Stimulated activated CD8-positive, alpha-beta memory T cell treated with anti-CD3 and anti-CD28 coated beads, Interleukin-4, amount 100 ng/mL, for 48 hours (primary cell): ENCODE data around the gene ACSL1.

Source experiments
- DNase-seq: peaks from one replicate; pipeline ENCODE4 v3.0.0-alpha.2; 2020

ACSL1 gene

GRCh38 chr4:184811526-184812198 is 14.1 kb downstream of the ACSL1 start:
- DNase-seq, result no peak

GRCh38 chr4:184810720-184811119 is 15.0 kb downstream of the ACSL1 start:
- no peak for DNase-seq

- no peak for DNase-seq
Measured at GRCh38 chr4:184808713-184809050, 17.1 kb downstream of the ACSL1 start.

- no peak for DNase-seq
Measured at GRCh38 chr4:184807797-184808712, 17.7 kb downstream of the ACSL1 start.

- DNase-seq, result no peak
Measured at GRCh38 chr4:184807256-184807655, 18.5 kb downstream of the ACSL1 start.

- no peak for DNase-seq
Measured at GRCh38 chr4:184806711-184807110, 19.1 kb downstream of the ACSL1 start.

GRCh38 chr4:184806229-184806550 is 19.6 kb downstream of the ACSL1 start:
- no peak for DNase-seq

- DNase-seq, result no peak
Measured at GRCh38 chr4:184805462-184806228, 20.1 kb downstream of the ACSL1 start.

- no peak for DNase-seq
Measured at GRCh38 chr4:184804621-184805020, 21.1 kb downstream of the ACSL1 start.

GRCh38 chr4:184803874-184804273 is 21.9 kb downstream of the ACSL1 start:
- DNase-seq, result no peak

GRCh38 chr4:184803133-184803532 is 22.6 kb downstream of the ACSL1 start:
- DNase-seq, result no peak

GRCh38 chr4:184802697-184803015 is 23.1 kb downstream of the ACSL1 start:
- DNase-seq, result no peak

- no peak for DNase-seq
Measured at GRCh38 chr4:184801781-184802696, 23.7 kb downstream of the ACSL1 start.

GRCh38 chr4:184798504-184798903 is 27.3 kb downstream of the ACSL1 start:
- DNase-seq, result no peak

GRCh38 chr4:184796906-184797305 is 28.9 kb downstream of the ACSL1 start:
- DNase-seq, result no peak

- DNase-seq, result no peak
Measured at GRCh38 chr4:184795214-184795844, 30.4 kb downstream of the ACSL1 start.

GRCh38 chr4:184794470-184794869 is 31.3 kb downstream of the ACSL1 start:
- DNase-seq, result no peak

- no peak for DNase-seq
Measured at GRCh38 chr4:184793735-184794355, 31.9 kb downstream of the ACSL1 start.

- peak; percentile 67 for DNase-seq
Measured at GRCh38 chr4:184792950-184793555, 32.7 kb downstream of the ACSL1 start.

- no peak for DNase-seq
Measured at GRCh38 chr4:184792334-184792733, 33.4 kb downstream of the ACSL1 start.

GRCh38 chr4:184790826-184791225 is 34.9 kb downstream of the ACSL1 start:
- DNase-seq, result no peak
